PFSK-1 (cell line): Measurements from ENCODE around the gene ERBB4.

Source experiments
- POLR2AphosphoS5 ChIP-seq: IDR thresholded peaks from 2 replicates; pipeline ENCODE4 v1.6.1; 2012; ENCODE audit warnings: low read depth, mild to moderate bottlenecking, control low read depth, low read length, moderate library complexity
- REST ChIP-seq, 2 experiments: IDR thresholded peaks; 2 replicates each; pipeline versions ENCODE4 v1.6.1 to v1.8.0; 2011 to 2012; ENCODE audit warnings: low read depth in 2 of 2, low read length in 2 of 2, control low read depth in 1 of 2, inconsistent platforms in 1 of 2, mild to moderate bottlenecking in 1 of 2, moderate library complexity in 1 of 2; ENCODE audit not compliant: insufficient read depth in 1 of 2
- SIN3A ChIP-seq: IDR thresholded peaks from 2 replicates; pipeline ENCODE4 v1.6.1; 2012; ENCODE audit warnings: mild to moderate bottlenecking, low read length, moderate library complexity, borderline replicate concordance; ENCODE audit not compliant: insufficient read depth

GRCh38 chr2:212528106-212528856, 10.3 kb downstream of the ERBB4 start:
- TF ChIP-seq REST (IDR thresholded peaks at IDR 0.05; ENCODE audit: insufficient read depth in 1 of 2, low read depth in 2 of 2, low read length in 2 of 2) (no peak), POLR2AphosphoS5 (no peak), SIN3A (no peak)
